Endodermal cell (in vitro differentiated cells): ENCODE measurements around the gene TSC2. TPM values are rescaled to one million over a fixed set of nuclear protein-coding genes. Genes with fewer than 3 reads are reported as not detected.
"Not testable (repeated sequence)": the region's sequence is repeated elsewhere in the genome, so short reads cannot be mapped to it uniquely, and the experiment has no call there.

Experiments used
- DNase-seq: peaks from one replicate; pipeline ENCODE4 v3.0.0-alpha.2; 2017
- H3K27ac ChIP-seq: 2 replicates; pipeline ENCODE4 v1.5.1; 2013; ENCODE audit warnings: mild to moderate bottlenecking, low read depth, low read length, moderate library complexity
- H3K27me3 ChIP-seq: 2 replicates; pipeline ENCODE4 v1.6.1; 2013; ENCODE audit warnings: mild to moderate bottlenecking, low read length, moderate library complexity; ENCODE audit not compliant: insufficient read depth, control insufficient read depth, poor library complexity, severe bottlenecking
- H3K36me3 ChIP-seq: 2 replicates; pipeline ENCODE4 v1.7.0; 2013; ENCODE audit warnings: mild to moderate bottlenecking, low read length, moderate library complexity; ENCODE audit not compliant: control insufficient read depth, insufficient read depth
- H3K4me1 ChIP-seq: one replicate; pipeline ENCODE4 v1.7.0; 2013; ENCODE audit warnings: low read length; ENCODE audit not compliant: control insufficient read depth, insufficient read depth
- H3K4me3 ChIP-seq: 2 replicates; pipeline ENCODE4 v1.5.1; 2013; ENCODE audit warnings: mild to moderate bottlenecking, low read length, moderate library complexity
- H3K9ac ChIP-seq: 2 replicates; pipeline ENCODE4 v1.6.1; 2013; ENCODE audit warnings: mild to moderate bottlenecking, low read length, moderate library complexity; ENCODE audit not compliant: poor library complexity, severe bottlenecking; ENCODE audit errors: extremely low read depth
- H3K9me3 ChIP-seq: 2 replicates; pipeline ENCODE4 v1.6.1; 2013; ENCODE audit warnings: mild to moderate bottlenecking, low read length, moderate library complexity; ENCODE audit not compliant: control insufficient read depth
- H3K27ac Mint-ChIP-seq: 2 replicates; pipeline ENCODE4 v1.8.0; 2020; ENCODE audit warnings: mixed read lengths
- H3K27me3 Mint-ChIP-seq: 2 replicates; pipeline ENCODE4 v1.8.0; 2021; ENCODE audit warnings: mild to moderate bottlenecking, mixed read lengths; ENCODE audit not compliant: insufficient read depth
- H3K36me3 Mint-ChIP-seq: 2 replicates; pipeline ENCODE4 v1.8.0; 2020; ENCODE audit warnings: low read depth, mixed read lengths
- H3K4me1 Mint-ChIP-seq: 2 replicates; pipeline ENCODE4 v1.8.0; 2020; ENCODE audit warnings: mixed read lengths
- H3K4me3 Mint-ChIP-seq: 2 replicates; pipeline ENCODE4 v1.8.0; 2020; ENCODE audit warnings: mild to moderate bottlenecking, moderate library complexity, mixed read lengths
- H3K9me3 Mint-ChIP-seq: 2 replicates; pipeline ENCODE4 v1.8.0; 2020; ENCODE audit warnings: mild to moderate bottlenecking, mixed read lengths
- WGBS, 2 experiments: methylation state at CpG; one replicate each; pipeline versions ENCODE4 v1.1.5 to v1.1.7; 2013; ENCODE audit warnings: missing lambda C conversion rate in 2 of 2, mixed read lengths in 1 of 2; ENCODE audit not compliant: insufficient coverage in 1 of 2, insufficient read length in 1 of 2; 5-methylcytosine and 5-hydroxymethylcytosine counted together
- microRNA-seq: library from miRNA; unstranded; fragments of <30 nt; microRNA quantifications from one replicate; pipeline ENCODE4 v1.2.0, GENCODE V29; 2020; ENCODE audit warnings: borderline microRNAs expressed
- total RNA-seq, 2 donors: library from RNA; stranded (reverse); fragmentation: NEBNext Ultra II Directional in 1 of 2; extraction: Animal tissue kit (Norgen Biotek cat#: 25700) in 1 of 2; gene quantifications; 2 replicates in 1 of 2; 3 replicates in 1 of 2; pipeline ENCODE4 v1.2.1, GENCODE V29; 2021

Gene TSC2
- total RNA-seq, 2 donors from 2014 or later = 166 to 192 TPM

- 98% methylated on average over 9 of the region's 11 CpGs; no CpG with 5 or more reads in 1 of the 2 experiments for WGBS, 2 experiments
- H3K9ac ChIP-seq, H3K9me3 ChIP-seq, H3K36me3 ChIP-seq, H3K27ac ChIP-seq, DNase-seq, H3K9me3 Mint-ChIP-seq, H3K27me3 ChIP-seq, H3K4me3 ChIP-seq, H3K36me3 Mint-ChIP-seq, H3K27ac Mint-ChIP-seq, H3K27me3 Mint-ChIP-seq, H3K4me1 Mint-ChIP-seq, H3K4me1 ChIP-seq, H3K4me3 Mint-ChIP-seq: not testable (repeated sequence)
Measured at GRCh38 chr16:2129251-2129650, 81.5 kb downstream of the TSC2 start.

- WGBS, 2 experiments = 87 to 94% methylated on average over 6 to 22 of the region's 22 CpGs
- not testable (repeated sequence) for H3K4me3 ChIP-seq, H3K9me3 ChIP-seq, H3K4me1 Mint-ChIP-seq, H3K27ac Mint-ChIP-seq, H3K9ac ChIP-seq, H3K36me3 Mint-ChIP-seq, H3K27me3 ChIP-seq, H3K9me3 Mint-ChIP-seq, H3K27ac ChIP-seq, H3K4me1 ChIP-seq, H3K27me3 Mint-ChIP-seq, H3K36me3 ChIP-seq, H3K4me3 Mint-ChIP-seq
- DNase-seq = peak; percentile 37
Measured at GRCh38 chr16:2129890-2130447, 82.2 kb downstream of the TSC2 start.

GRCh38 chr16:2133797-2134196, 86.0 kb downstream of the TSC2 start:
- not testable (repeated sequence) for H3K4me3 ChIP-seq, H3K4me3 Mint-ChIP-seq, H3K4me1 Mint-ChIP-seq, H3K9ac ChIP-seq, H3K9me3 ChIP-seq, DNase-seq, H3K4me1 ChIP-seq, H3K27ac Mint-ChIP-seq, H3K27ac ChIP-seq, H3K27me3 ChIP-seq, H3K36me3 ChIP-seq, H3K9me3 Mint-ChIP-seq, H3K36me3 Mint-ChIP-seq
- peaks cover 12% of the 10 kb centered on the region for H3K27me3 Mint-ChIP-seq
- WGBS, 2 experiments = 100% methylated on average over 4 of the region's 12 CpGs; no CpG with 5 or more reads in 1 of the 2 experiments

GRCh38 chr16:2135071-2135470, 87.3 kb downstream of the TSC2 start:
- H3K9me3 ChIP-seq, H3K4me1 ChIP-seq, H3K9ac ChIP-seq, H3K27me3 ChIP-seq, H3K27ac Mint-ChIP-seq, H3K9me3 Mint-ChIP-seq, H3K27ac ChIP-seq, H3K36me3 ChIP-seq, H3K36me3 Mint-ChIP-seq, H3K4me1 Mint-ChIP-seq, H3K4me3 ChIP-seq: not testable (repeated sequence)
- Mint-ChIP-seq H3K4me3 (peak overlapping the region; percentile 60), H3K27me3 (peaks cover 17% of the 10 kb centered on the region)
- peak; percentile 47 for DNase-seq
- WGBS, 2 experiments = 0 to 1% methylated on average over 3 to 21 of the region's 42 CpGs

DNA sequence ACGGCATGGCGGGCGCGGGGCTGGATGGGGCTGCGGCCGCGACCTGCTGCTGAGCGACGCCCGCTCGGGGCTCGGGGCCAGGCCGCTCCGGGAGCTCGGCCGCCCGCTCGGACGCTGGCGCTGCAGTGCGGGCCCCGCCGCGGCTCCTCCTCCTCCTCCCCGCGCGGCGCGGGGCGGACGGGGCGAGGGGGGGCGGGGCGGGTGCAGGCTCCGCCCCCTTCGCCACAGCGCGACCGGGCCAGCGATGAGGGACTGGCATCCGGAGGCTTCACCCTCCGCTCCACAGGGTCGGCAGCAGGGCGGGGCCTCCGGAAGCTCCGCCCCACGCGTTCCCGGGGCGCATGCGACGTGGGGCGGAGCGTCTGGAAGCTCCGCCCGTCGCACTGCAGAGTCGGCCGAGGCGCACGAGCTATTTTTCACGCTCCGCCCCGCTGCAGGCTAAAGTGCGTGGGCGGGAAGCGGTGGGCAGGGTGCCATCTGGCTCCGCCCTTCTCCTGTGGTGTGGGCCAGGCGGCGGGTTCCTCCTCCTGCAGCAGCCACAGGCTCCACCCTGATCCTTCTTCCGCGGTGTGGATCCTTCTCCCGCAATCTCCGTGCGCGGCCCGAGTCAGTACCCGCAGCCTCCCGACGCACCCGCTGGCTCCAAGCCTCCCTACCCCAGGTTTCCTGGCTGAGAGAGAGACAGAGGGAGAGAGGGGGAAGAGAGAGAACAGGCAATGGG, 88.1 kb downstream of the TSC2 start, which contains the start of gene PKD1:
PKD1 (minus strand) TSS at position 129 of the 721 bp plus-strand sequence. CDS start 209 bp downstream, outside the sequence.
- H3K4me3 ChIP-seq = peak within 1 kb of the TSS; percentile 75
- Mint-ChIP-seq H3K27ac (peak within 1 kb of the TSS; percentile 83), H3K27me3 (peaks cover 18% of the 10 kb centered on the region), H3K4me3 (peak within 1 kb of the TSS; percentile 71)
- H3K9ac ChIP-seq, H3K9me3 ChIP-seq, H3K9me3 Mint-ChIP-seq, H3K36me3 Mint-ChIP-seq, H3K27me3 ChIP-seq, H3K4me1 Mint-ChIP-seq, H3K27ac ChIP-seq, H3K4me1 ChIP-seq, H3K36me3 ChIP-seq: not testable (repeated sequence)
- DNase-seq = peak; percentile 90
- WGBS, 2 experiments = 0% methylated on average over 5 to 40 of the region's 81 CpGs

Small RNAs within 50 kb of the gene (microRNA-seq; reads per million reads assigned to microRNA genes)
- gene MIR1225 (not detected), gene MIR3180-5 (not detected), gene MIR4516 (not detected), gene MIR6511B1 (not detected)

Other genes with a start within 250 kb of the TSC2 start
- gene HAGH, start 221.2 kb upstream of the TSC2 start, total RNA-seq = 10 to 100 TPM; 47.8 to 52.9 TPM
- gene FAHD1, start 220.8 kb upstream of the TSC2 start, total RNA-seq = 10 to 100 TPM; 16.6 to 16.9 TPM
- not detected for gene MEIOB, start 175.8 kb upstream of the TSC2 start, total RNA-seq
- gene HS3ST6, start 129.6 kb upstream of the TSC2 start, total RNA-seq = not detected
- 10 to 100 TPM; 20.6 to 23.5 TPM for gene MSRB1, start 104.8 kb upstream of the TSC2 start, total RNA-seq
- gene RPL3L, start 93.3 kb upstream of the TSC2 start, total RNA-seq = not detected
- gene NDUFB10, start 88.4 kb upstream of the TSC2 start, total RNA-seq = 100 to 1,000 TPM; 167 to 192 TPM
- 1,000 to 10,000 TPM; 3,064 to 3,492 TPM for gene RPS2, start 83.2 kb upstream of the TSC2 start, total RNA-seq
- gene RNF151, start 81.1 kb upstream of the TSC2 start, total RNA-seq = under 1 TPM in 1 of 2 donors, not detected in 1; 0.44 TPM
- 10 to 100 TPM; 43.4 to 49.7 TPM for gene TBL3, start 75.9 kb upstream of the TSC2 start, total RNA-seq
- under 1 TPM in 1 of 2 donors, not detected in 1; 0.42 TPM for gene NOXO1, start 66.5 kb upstream of the TSC2 start, total RNA-seq
- 10 to 100 TPM; 40.3 to 45.5 TPM for gene GFER, start 63.8 kb upstream of the TSC2 start, total RNA-seq
- 10 to 100 TPM in 1 of 2 donors, 1 to 10 TPM in 1; 7.0 to 11.2 TPM for gene SYNGR3, start 58.0 kb upstream of the TSC2 start, total RNA-seq
- gene ZNF598, start 38.2 kb upstream of the TSC2 start, total RNA-seq = 10 to 100 TPM; 45.6 to 49.5 TPM
- gene NPW, start 28.2 kb upstream of the TSC2 start, total RNA-seq = 1 to 10 TPM; 1.2 to 1.9 TPM
- 10 to 100 TPM; 20.1 to 25.5 TPM for gene NHERF2, start 21.1 kb upstream of the TSC2 start, total RNA-seq
- gene NTHL1, start 151 bp upstream of the TSC2 start, total RNA-seq = 10 to 100 TPM; 43.2 to 46.1 TPM
- 100 to 1,000 TPM; 104 to 110 TPM for gene PKD1, start 87.9 kb downstream of the TSC2 start, total RNA-seq
- 1 to 10 TPM; 3.2 to 4.9 TPM for gene RAB26, start 100.6 kb downstream of the TSC2 start, total RNA-seq
- 100 to 1,000 TPM; 108 to 110 TPM for gene TRAF7, start 107.8 kb downstream of the TSC2 start, total RNA-seq
- gene CASKIN1, start 148.6 kb downstream of the TSC2 start, total RNA-seq = 1 to 10 TPM; 8.2 to 9.7 TPM
- 10 to 100 TPM; 60.3 to 70.8 TPM for gene MLST8, start 157.5 kb downstream of the TSC2 start, total RNA-seq
- gene BRICD5, start 162.9 kb downstream of the TSC2 start, total RNA-seq = 10 to 100 TPM in 1 of 2 donors, 1 to 10 TPM in 1; 7.7 to 15.0 TPM
- 10 to 100 TPM; 31.0 to 32.0 TPM for gene PGP, start 166.9 kb downstream of the TSC2 start, total RNA-seq
- gene E4F1, start 175.6 kb downstream of the TSC2 start, total RNA-seq = 10 to 100 TPM; 24.5 to 29.6 TPM
- gene DNASE1L2, start 188.5 kb downstream of the TSC2 start, total RNA-seq = 1 to 10 TPM in 1 of 2 donors, under 1 TPM in 1; 0.35 to 1.3 TPM
- gene ECI1, start 203.6 kb downstream of the TSC2 start, total RNA-seq = 10 to 100 TPM; 75.8 to 94.7 TPM
- 100 to 1,000 TPM; 273 to 289 TPM for gene RNPS1, start 220.1 kb downstream of the TSC2 start, total RNA-seq